Measurements from ENCODE around the gene PCDHA1. TPM values are rescaled to one million over a fixed set of nuclear protein-coding genes. Genes with fewer than 3 reads are reported as not detected.
A peak's percentile ranks its signal among the peaks of the same experiment; 100 is the strongest.

The PCDHA1 gene
- total and polyA plus RNA-seq, 2 donors (not counting 3 experiments of a cell fraction or from before 2014, with no cell fraction given): 0.04 TPM; not detected in 1

DNA sequence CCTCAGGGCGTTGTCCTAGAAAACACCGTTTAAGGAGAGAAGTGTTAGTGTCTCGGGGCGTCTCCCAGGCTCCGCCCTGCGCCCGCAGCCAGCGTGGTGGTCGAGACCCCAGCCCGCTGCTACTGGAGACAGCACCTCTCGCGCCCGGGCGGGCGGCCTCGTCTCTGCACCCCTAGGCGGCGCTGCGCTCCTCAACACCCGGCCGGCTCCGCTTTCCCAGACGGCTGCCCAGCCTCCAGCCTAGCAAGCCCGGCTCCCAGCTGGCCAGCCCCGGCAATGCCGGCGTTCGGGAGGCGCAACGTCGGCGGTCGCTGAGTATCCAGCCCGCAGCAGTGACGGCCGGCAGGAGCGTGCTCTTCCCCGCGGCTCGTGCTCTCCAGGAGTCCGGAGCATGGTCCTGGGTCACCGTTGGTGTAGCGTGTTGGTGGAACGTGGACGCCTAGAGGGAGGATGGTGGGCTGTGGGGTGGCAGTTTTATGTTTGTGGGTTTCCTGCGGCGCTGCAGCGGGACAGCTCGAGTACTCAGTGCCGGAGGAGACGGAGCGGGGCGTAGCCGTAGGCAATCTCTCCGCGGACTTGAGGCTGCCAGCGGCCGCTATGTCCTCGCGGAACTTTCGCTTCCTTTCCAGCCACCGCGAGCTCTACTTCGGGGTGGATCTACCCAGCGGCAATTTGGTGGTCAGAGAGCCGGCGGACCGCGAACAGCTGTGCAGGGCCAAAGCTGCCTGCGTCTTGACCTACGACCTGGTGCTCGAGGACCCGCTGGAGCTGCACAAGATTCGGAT, 140.7 kb downstream of the PCDHA1 start:
- BruUV-seq (replicated peaks): no TSS peak
- Histone ChIP-seq H3K27ac (ENCODE audit: insufficient read depth, low read depth, low read length) (no peak overlapping the region), H3K79me2 (ENCODE audit: control insufficient read depth, insufficient read depth, low read length) (no peaks in the 10 kb centered on the region), H3K4me1 (ENCODE audit: control insufficient read depth, extremely low read depth, insufficient read depth, low read length) (peaks cover 2% of the 10 kb centered on the region), H3K36me3 (ENCODE audit: control insufficient read depth in 2 of 2, extremely low read depth in 1 of 2, insufficient read depth in 2 of 2, low read length in 2 of 2) (no peaks in the 10 kb centered on the region), H3K27me3 (ENCODE audit: control insufficient read depth in 2 of 2, insufficient read depth in 2 of 2, low read length in 2 of 2) (peaks cover 23 to 25% of the 10 kb centered on the region in 2 experiments), H3K9me3 (replicated peaks; ENCODE audit: control insufficient read depth, insufficient read depth, low read length) (no peaks in the 10 kb centered on the region), H4K20me1 (replicated peaks; ENCODE audit: control insufficient read depth, extremely low read depth, insufficient read depth, low read length) (no peaks in the 10 kb centered on the region), H3K4me2 (ENCODE audit: insufficient read depth, low read length) (peak overlapping the region; percentile 3), H3K4me3 (replicated peaks in 1 of 3; ENCODE audit: insufficient read depth in 1 of 3, low read depth in 1 of 3, low read length in 3 of 3) (peak overlapping the region in 2 of 3 experiments; percentile 1 to 23), H3K9me1 (replicated peaks; ENCODE audit: control insufficient read depth, extremely low read depth, insufficient read depth, low read length) (no peaks in the 10 kb centered on the region), H2AFZ (ENCODE audit: low read depth, low read length) (peak overlapping the region; percentile 69), H3K9ac (replicated peaks; ENCODE audit: extremely low read depth, insufficient read depth, low read length) (no peak overlapping the region)
- dilution Hi-C loops (cut with MboI; ENCODE audit: extremely low pct_ligation_motif_present, low sequenced_read_pairs): no loop called here
- FAIRE-seq (peak; percentile 70), DNase-seq (ENCODE audit: low read depth, low spot score) (peak; percentile 77)
- TF ChIP-seq GATA2 (IDR thresholded peaks at IDR 0.05; ENCODE audit: insufficient read depth, insufficient read length, low read depth, low read length): no peak
- TF ChIP-seq FOS (IDR thresholded peaks at IDR 0.05; ENCODE audit: borderline replicate concordance, insufficient read depth, low read length): no peak
- TF ChIP-seq, protein P1, sequence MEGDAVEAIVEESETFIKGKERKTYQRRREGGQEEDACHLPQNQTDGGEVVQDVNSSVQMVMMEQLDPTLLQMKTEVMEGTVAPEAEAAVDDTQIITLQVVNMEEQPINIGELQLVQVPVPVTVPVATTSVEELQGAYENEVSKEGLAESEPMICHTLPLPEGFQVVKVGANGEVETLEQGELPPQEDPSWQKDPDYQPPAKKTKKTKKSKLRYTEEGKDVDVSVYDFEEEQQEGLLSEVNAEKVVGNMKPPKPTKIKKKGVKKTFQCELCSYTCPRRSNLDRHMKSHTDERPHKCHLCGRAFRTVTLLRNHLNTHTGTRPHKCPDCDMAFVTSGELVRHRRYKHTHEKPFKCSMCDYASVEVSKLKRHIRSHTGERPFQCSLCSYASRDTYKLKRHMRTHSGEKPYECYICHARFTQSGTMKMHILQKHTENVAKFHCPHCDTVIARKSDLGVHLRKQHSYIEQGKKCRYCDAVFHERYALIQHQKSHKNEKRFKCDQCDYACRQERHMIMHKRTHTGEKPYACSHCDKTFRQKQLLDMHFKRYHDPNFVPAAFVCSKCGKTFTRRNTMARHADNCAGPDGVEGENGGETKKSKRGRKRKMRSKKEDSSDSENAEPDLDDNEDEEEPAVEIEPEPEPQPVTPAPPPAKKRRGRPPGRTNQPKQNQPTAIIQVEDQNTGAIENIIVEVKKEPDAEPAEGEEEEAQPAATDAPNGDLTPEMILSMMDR (IDR thresholded peaks at IDR 0.05; ENCODE audit: extremely low read depth in 1 of 2, insufficient read depth in 1 of 2, low read depth in 1 of 2, low read length in 2 of 2): peak; percentile 87 to 96
- TF ChIP-seq, protein P2, sequence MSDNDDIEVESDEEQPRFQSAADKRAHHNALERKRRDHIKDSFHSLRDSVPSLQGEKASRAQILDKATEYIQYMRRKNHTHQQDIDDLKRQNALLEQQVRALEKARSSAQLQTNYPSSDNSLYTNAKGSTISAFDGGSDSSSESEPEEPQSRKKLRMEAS (IDR thresholded peaks at IDR 0.05; ENCODE audit: insufficient read depth, insufficient read length): no peak
- no peak for TF ChIP-seq POLR2AphosphoS5 (IDR thresholded peaks at IDR 0.05; ENCODE audit: insufficient read depth, low read depth, low read length)
- TF ChIP-seq EZH2 (IDR thresholded peaks at IDR 0.05; ENCODE audit: borderline replicate concordance, low read depth, low read length, severe bottlenecking): peak; percentile 27
- ChIA-PET CTCF (interaction anchor here (0.6 to 2.4 kb wide), 11 partner anchors 9 to 118 kb away, joined by 3 to 34 read pairs (median 4); no protein-coding TSS in a partner anchor), POLR2A (no interaction called here)
- intact Hi-C loops (cut with micrococcal nuclease): loop anchor here (1.0 to 5.0 kb wide), 2 partner anchors 44 to 115 kb away; partner anchors contain the start of gene PCDHA13
